SU-DHL-6 (cell line): Measurements from ENCODE around the gene ADAMTS16.

Experiments used
- H2AFZ ChIP-seq: fragments of 200-600 bp; sonication (generic); 2 replicates; pipeline ENCODE4 v1.6.1; 2014; ENCODE audit warnings: low read depth, mild to moderate bottlenecking, moderate library complexity, mixed read lengths, antibody characterized with exemption, low read length; ENCODE audit not compliant: severe bottlenecking
- H3F3A ChIP-seq: fragments of 200-600 bp; shearing (Covaris generic); 2 replicates; pipeline ENCODE4 v1.6.0; 2016; ENCODE audit warnings: antibody characterized with exemption, mild to moderate bottlenecking; ENCODE audit not compliant: insufficient read depth
- H3K27ac ChIP-seq: fragments of 200-600 bp; sonication (generic); 2 replicates; pipeline ENCODE4 v1.5.1; 2016; ENCODE audit warnings: low read depth, mild to moderate bottlenecking, low read length, moderate library complexity, mixed read lengths
- H3K27me3 ChIP-seq: fragments of 200-600 bp; sonication (generic), shearing (Covaris generic); 2 replicates; pipeline ENCODE4 v1.6.0; 2014; ENCODE audit warnings: mild to moderate bottlenecking, low read length
- H3K36me3 ChIP-seq: fragments of 200-600 bp; sonication (generic); 2 replicates; pipeline ENCODE4 v1.6.1; 2014; ENCODE audit warnings: mild to moderate bottlenecking, low read length, mixed read lengths
- H3K4me2 ChIP-seq: fragments of 300-600, 200-600 bp; shearing (Covaris generic), sonication (generic); 2 replicates; pipeline ENCODE4 v1.6.0; 2014; ENCODE audit warnings: low read length, low read depth, mild to moderate bottlenecking; ENCODE audit not compliant: poor library complexity, severe bottlenecking
- H3K4me3 ChIP-seq: fragments of 200-600 bp; sonication (generic); 2 replicates; pipeline ENCODE4 v1.5.1; 2014; ENCODE audit warnings: antibody characterized with exemption, low read length, mild to moderate bottlenecking, mixed read lengths; ENCODE audit not compliant: insufficient read depth, poor library complexity, severe bottlenecking
- H3K79me2 ChIP-seq: fragments of 200-600 bp; sonication (generic); 2 replicates; pipeline ENCODE4 v1.6.1; 2014; ENCODE audit warnings: mild to moderate bottlenecking, low read length, moderate library complexity; ENCODE audit not compliant: insufficient read depth
- H3K9ac ChIP-seq: fragments of 200-600 bp; sonication (generic); 2 replicates; pipeline ENCODE4 v1.7.0; 2014; ENCODE audit warnings: mild to moderate bottlenecking, low read length
- H3K9me2 ChIP-seq: fragments of 200-600 bp; sonication (generic); replicated peaks from 2 replicates; pipeline ENCODE4 v1.6.1; 2014; ENCODE audit warnings: low read length; ENCODE audit not compliant: insufficient read depth
- H3K9me3 ChIP-seq: fragments of 200-600 bp; sonication (generic); 2 replicates; pipeline ENCODE4 v1.6.1; 2014; ENCODE audit warnings: low read length, mixed read lengths; ENCODE audit not compliant: insufficient read depth
- H4K20me1 ChIP-seq: fragments of 200-600 bp; sonication (generic); 2 replicates; pipeline ENCODE4 v1.6.1; 2014; ENCODE audit warnings: low read depth, mild to moderate bottlenecking, antibody characterized with exemption, low read length, moderate library complexity, mixed read lengths
- EZH2phosphoT487 ChIP-seq: fragments of 200-600 bp; sonication (generic), shearing (Covaris generic); conservative IDR thresholded peaks from 2 replicates; pipeline ENCODE4 v1.6.1; 2018; ENCODE audit warnings: mild to moderate bottlenecking, antibody characterized with exemption, low read length, moderate library complexity, mixed read lengths
- TF ChIP-seq, protein P1 (sequence below): fragments of 200-600 bp; sonication (generic); IDR thresholded peaks from one replicate; pipeline ENCODE4 v1.5.1; 2017; ENCODE audit warnings: antibody characterized with exemption, mild to moderate bottlenecking, low read length, moderate library complexity; ENCODE audit not compliant: insufficient read depth, poor library complexity, severe bottlenecking

Gene ADAMTS16

DNA sequence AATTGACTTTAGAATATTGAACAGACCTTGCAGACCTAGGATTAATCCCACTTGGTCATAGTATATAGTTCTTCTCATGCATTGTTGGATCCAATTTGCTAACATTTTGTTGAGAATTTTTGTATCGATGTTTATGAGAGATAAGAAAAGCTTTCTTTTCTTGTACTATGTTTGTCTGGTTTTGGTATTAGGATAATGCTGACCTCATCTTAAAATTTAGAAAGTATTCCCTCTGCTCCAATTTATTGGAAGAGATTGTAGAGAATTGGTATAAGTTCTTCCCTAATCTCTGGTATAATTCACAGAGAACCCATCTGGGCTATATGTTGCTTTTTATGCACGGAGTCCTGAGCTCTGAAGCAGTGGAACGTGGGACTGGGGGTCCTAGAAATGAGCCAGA lies 67.7 kb downstream of the ADAMTS16 start:
- Histone ChIP-seq H3K4me2 (no peak overlapping the region), H3K9ac (no peak overlapping the region), H4K20me1 (no peaks in the 10 kb centered on the region), H3K27ac (no peak overlapping the region), H3K4me3 (no peak overlapping the region), H3F3A (no peaks in the 10 kb centered on the region), H3K27me3 (no peaks in the 10 kb centered on the region), H3K9me3 (no peaks in the 10 kb centered on the region), H3K9me2 (no peaks in the 10 kb centered on the region), H3K79me2 (no peaks in the 10 kb centered on the region), H2AFZ (no peak overlapping the region), H3K36me3 (no peaks in the 10 kb centered on the region)
- TF ChIP-seq EZH2phosphoT487, result no peak
- TF ChIP-seq, protein P1, sequence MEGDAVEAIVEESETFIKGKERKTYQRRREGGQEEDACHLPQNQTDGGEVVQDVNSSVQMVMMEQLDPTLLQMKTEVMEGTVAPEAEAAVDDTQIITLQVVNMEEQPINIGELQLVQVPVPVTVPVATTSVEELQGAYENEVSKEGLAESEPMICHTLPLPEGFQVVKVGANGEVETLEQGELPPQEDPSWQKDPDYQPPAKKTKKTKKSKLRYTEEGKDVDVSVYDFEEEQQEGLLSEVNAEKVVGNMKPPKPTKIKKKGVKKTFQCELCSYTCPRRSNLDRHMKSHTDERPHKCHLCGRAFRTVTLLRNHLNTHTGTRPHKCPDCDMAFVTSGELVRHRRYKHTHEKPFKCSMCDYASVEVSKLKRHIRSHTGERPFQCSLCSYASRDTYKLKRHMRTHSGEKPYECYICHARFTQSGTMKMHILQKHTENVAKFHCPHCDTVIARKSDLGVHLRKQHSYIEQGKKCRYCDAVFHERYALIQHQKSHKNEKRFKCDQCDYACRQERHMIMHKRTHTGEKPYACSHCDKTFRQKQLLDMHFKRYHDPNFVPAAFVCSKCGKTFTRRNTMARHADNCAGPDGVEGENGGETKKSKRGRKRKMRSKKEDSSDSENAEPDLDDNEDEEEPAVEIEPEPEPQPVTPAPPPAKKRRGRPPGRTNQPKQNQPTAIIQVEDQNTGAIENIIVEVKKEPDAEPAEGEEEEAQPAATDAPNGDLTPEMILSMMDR, result no peak

DNA sequence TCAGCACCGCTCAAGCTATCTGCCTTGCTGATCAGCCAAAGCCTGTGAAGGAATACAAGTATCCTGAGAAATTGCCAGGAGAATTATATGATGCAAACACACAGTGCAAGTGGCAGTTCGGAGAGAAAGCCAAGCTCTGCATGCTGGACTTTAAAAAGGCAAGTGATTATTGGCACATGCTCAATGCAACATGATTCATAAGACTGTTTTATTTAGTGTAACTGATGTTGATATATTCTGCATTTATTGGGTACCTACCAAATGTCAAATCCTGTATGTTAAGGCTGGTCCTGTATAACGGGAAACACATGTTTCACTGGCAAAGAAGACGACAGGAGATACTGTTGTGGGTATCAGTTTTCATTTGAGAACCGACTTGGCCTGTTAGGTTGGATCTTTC lies 69.0 kb downstream of the ADAMTS16 start:
- Histone ChIP-seq H3K4me2 (no peak overlapping the region), H3K27ac (no peak overlapping the region), H2AFZ (no peak overlapping the region), H3K9ac (no peak overlapping the region), H3K4me3 (no peak overlapping the region), H3K9me2 (no peaks in the 10 kb centered on the region), H3F3A (no peaks in the 10 kb centered on the region), H3K79me2 (no peaks in the 10 kb centered on the region), H4K20me1 (no peaks in the 10 kb centered on the region), H3K27me3 (no peaks in the 10 kb centered on the region), H3K36me3 (no peaks in the 10 kb centered on the region), H3K9me3 (no peaks in the 10 kb centered on the region)
- TF ChIP-seq, protein P1, result no peak
- no peak for TF ChIP-seq EZH2phosphoT487

DNA sequence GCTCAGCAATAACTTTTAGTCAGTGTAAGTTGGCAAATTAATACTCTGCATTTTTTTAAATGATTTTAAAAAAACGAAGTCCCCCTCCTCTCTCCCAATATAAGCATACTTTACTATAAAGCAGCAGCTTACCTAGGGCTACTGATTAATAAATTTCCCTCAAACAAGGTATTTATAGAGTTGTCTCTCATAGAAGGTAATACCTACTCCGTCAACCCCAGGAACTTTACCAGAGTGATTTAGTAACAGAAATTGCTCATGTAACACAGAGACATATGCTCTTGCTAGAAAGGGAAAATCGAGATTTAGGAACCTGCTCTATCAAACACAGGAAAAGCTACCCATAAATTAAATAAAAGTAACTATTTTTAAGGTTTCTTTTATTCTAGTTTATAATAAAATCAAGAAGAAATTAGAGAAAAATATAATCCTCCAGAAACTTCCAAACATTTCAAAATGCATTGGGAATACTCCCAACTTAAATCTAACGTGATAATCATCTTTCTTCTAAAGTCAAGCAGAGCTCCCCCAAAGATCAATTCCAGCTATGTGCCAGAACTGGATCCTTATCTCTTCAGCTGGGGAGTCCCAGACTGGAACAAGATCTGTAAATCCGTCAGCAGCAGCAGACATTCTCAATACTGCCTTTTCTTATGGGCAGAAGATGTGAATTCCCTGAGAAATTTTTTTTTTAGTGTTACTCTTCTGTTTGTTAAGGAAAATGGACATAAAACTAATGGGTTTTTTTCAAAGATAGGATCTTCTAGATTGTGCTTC lies 69.6 kb downstream of the ADAMTS16 start:
- Histone ChIP-seq H4K20me1 (no peaks in the 10 kb centered on the region), H3K9me2 (no peaks in the 10 kb centered on the region), H3K36me3 (no peaks in the 10 kb centered on the region), H3K9ac (no peak overlapping the region), H3K79me2 (no peaks in the 10 kb centered on the region), H3F3A (no peaks in the 10 kb centered on the region), H2AFZ (no peak overlapping the region), H3K4me3 (no peak overlapping the region), H3K27me3 (no peaks in the 10 kb centered on the region), H3K27ac (no peak overlapping the region), H3K4me2 (no peak overlapping the region), H3K9me3 (no peaks in the 10 kb centered on the region)
- TF ChIP-seq, protein P1, result no peak
- no peak for TF ChIP-seq EZH2phosphoT487
